IPS-18a (cell line): Measurements from ENCODE around the gene JAKMIP1.

ENCODE experiments used
- H3K27ac ChIP-seq: one replicate; pipeline ENCODE4 v1.5.1; 2013; ENCODE audit warnings: low read length
- H3K27me3 ChIP-seq: one replicate; pipeline ENCODE4 v1.6.1; 2013; ENCODE audit warnings: mild to moderate bottlenecking, low read length; ENCODE audit not compliant: control insufficient read depth, insufficient read depth
- H3K36me3 ChIP-seq: one replicate; pipeline ENCODE4 v1.6.1; 2013; ENCODE audit warnings: low read depth, low read length; ENCODE audit not compliant: control insufficient read depth
- H3K4me1 ChIP-seq: one replicate; pipeline ENCODE4 v1.6.1; 2013; ENCODE audit warnings: low read depth, low read length; ENCODE audit not compliant: control insufficient read depth
- H3K4me3 ChIP-seq: one replicate; pipeline ENCODE4 v1.5.1; 2013; ENCODE audit warnings: low read length
- H3K9ac ChIP-seq: one replicate; pipeline ENCODE4 v1.6.1; 2013; ENCODE audit warnings: mild to moderate bottlenecking, low read length, moderate library complexity
- H3K9me3 ChIP-seq: one replicate; pipeline ENCODE4 v1.6.1; 2013; ENCODE audit warnings: low read depth, low read length; ENCODE audit not compliant: control insufficient read depth

Gene JAKMIP1

GRCh38 chr4:6031846-6032245, 168.5 kb downstream of the JAKMIP1 start:
- Histone ChIP-seq H3K36me3 (no peaks in the 10 kb centered on the region), H3K9ac (no peak overlapping the region), H3K4me1 (peaks cover 6% of the 10 kb centered on the region), H3K27ac (no peak overlapping the region), H3K4me3 (no peak overlapping the region), H3K27me3 (no peaks in the 10 kb centered on the region), H3K9me3 (no peaks in the 10 kb centered on the region)

DNA sequence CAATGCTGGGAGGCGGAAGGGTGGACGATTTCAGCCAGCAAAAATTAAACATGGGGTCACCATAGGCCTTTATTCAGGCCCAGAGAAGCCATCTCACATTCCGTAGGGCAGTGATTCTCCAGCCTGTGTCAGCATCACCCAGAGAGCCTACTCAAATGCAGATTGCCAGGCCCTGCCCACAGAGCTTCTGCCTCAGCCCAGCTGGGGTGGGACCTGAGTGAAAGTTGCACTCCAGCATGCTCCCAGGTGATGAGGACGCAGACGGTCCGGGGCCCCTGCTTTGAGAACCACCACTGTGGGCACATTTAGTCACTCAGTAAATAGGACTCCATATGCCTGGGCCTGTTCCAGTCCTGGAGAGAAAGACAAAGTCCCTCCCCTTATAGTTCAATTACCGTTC, 169.7 kb downstream of the JAKMIP1 start:
- Histone ChIP-seq H3K27me3 (no peaks in the 10 kb centered on the region), H3K27ac (no peak overlapping the region), H3K4me3 (no peak overlapping the region), H3K4me1 (no peaks in the 10 kb centered on the region), H3K9ac (no peak overlapping the region), H3K36me3 (no peaks in the 10 kb centered on the region), H3K9me3 (no peaks in the 10 kb centered on the region)

- H3K27ac ChIP-seq: no peak overlapping the region
- H3K36me3 ChIP-seq: no peaks in the 10 kb centered on the region
- no peaks in the 10 kb centered on the region for H3K9me3 ChIP-seq
- H3K9ac ChIP-seq: no peak overlapping the region
- H3K4me3 ChIP-seq: no peak overlapping the region
- no peaks in the 10 kb centered on the region for H3K27me3 ChIP-seq
- H3K4me1 ChIP-seq: no peaks in the 10 kb centered on the region
Measured at GRCh38 chr4:6029254-6029653, 171.1 kb downstream of the JAKMIP1 start.

- Histone ChIP-seq H3K9me3 (no peaks in the 10 kb centered on the region), H3K4me1 (no peaks in the 10 kb centered on the region), H3K36me3 (no peaks in the 10 kb centered on the region), H3K27ac (no peak overlapping the region), H3K27me3 (no peaks in the 10 kb centered on the region), H3K9ac (no peak overlapping the region), H3K4me3 (no peak overlapping the region)
Measured at GRCh38 chr4:6028168-6028567, 172.2 kb downstream of the JAKMIP1 start.

GRCh38 chr4:6027392-6027791, 173.0 kb downstream of the JAKMIP1 start:
- no peak overlapping the region for H3K27ac ChIP-seq
- H3K4me3 ChIP-seq: no peak overlapping the region
- no peak overlapping the region for H3K9ac ChIP-seq
- no peaks in the 10 kb centered on the region for H3K27me3 ChIP-seq
- no peaks in the 10 kb centered on the region for H3K4me1 ChIP-seq
- H3K36me3 ChIP-seq: no peaks in the 10 kb centered on the region
- no peaks in the 10 kb centered on the region for H3K9me3 ChIP-seq

DNA sequence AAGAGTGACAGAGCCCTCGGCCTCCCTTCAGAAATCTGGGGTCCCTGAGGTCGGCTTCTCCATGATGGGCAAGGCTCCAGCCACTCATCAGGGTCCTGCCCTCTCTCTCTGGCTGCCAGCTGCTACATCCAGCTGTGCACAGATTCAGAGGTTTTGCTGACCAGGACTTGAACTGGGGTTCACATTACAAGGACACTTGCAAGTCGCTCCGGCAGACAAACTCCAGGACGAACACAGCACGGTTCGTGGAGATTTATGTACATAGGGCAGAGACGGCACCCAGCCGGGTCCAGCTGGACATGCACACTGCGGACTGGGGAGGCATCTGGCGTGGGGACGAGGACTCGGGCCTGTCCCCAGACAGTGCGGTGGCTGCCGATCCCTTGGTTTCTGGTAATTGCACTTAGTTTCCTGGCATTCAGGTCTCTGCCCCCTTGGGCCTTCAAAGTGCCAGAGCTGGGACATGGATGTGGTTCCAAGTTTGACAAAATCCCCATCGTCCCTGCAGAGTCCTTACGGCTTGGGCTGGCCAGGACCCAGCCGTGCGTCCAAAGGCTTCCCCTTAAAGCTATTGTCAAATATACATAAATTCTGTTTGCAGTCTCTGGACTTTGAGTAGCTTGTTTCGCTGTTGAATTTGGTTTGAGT, 175.9 kb downstream of the JAKMIP1 start:
- Histone ChIP-seq H3K27me3 (no peaks in the 10 kb centered on the region), H3K36me3 (no peaks in the 10 kb centered on the region), H3K9me3 (no peaks in the 10 kb centered on the region), H3K27ac (no peak overlapping the region), H3K9ac (no peak overlapping the region), H3K4me3 (no peak overlapping the region), H3K4me1 (no peaks in the 10 kb centered on the region)

DNA sequence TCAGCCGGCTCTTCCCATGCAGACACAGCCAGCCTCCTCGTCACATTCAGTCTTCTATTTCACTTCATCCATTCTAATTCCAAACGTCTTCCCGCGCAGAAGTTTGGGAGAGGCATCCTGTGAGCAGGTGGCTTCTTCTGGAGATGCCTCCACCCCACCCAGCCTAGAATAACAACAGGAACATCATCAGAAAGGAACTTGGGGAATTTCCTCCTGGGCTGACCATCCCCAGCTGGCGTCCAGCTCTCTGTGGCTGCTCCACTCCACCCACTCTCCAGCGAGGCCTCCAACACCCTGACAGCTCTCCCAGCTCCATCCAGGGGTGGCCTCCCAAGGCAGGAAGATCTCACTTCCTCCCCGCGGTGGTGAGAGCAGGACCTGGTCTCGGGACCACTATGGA, 176.6 kb downstream of the JAKMIP1 start:
- no peak overlapping the region for H3K4me3 ChIP-seq
- H3K27ac ChIP-seq: no peak overlapping the region
- H3K36me3 ChIP-seq: no peaks in the 10 kb centered on the region
- H3K27me3 ChIP-seq: no peaks in the 10 kb centered on the region
- H3K9me3 ChIP-seq: no peaks in the 10 kb centered on the region
- H3K4me1 ChIP-seq: no peaks in the 10 kb centered on the region
- H3K9ac ChIP-seq: no peak overlapping the region

GRCh38 chr4:6022607-6023288, 177.6 kb downstream of the JAKMIP1 start:
- Histone ChIP-seq H3K36me3 (no peaks in the 10 kb centered on the region), H3K9me3 (no peaks in the 10 kb centered on the region), H3K4me3 (no peak overlapping the region), H3K4me1 (no peaks in the 10 kb centered on the region), H3K9ac (no peak overlapping the region), H3K27me3 (no peaks in the 10 kb centered on the region), H3K27ac (no peak overlapping the region)

- Histone ChIP-seq H3K27me3 (no peaks in the 10 kb centered on the region), H3K27ac (no peak overlapping the region), H3K4me1 (no peaks in the 10 kb centered on the region), H3K36me3 (no peaks in the 10 kb centered on the region), H3K9me3 (no peaks in the 10 kb centered on the region), H3K4me3 (no peak overlapping the region), H3K9ac (no peak overlapping the region)
Measured at GRCh38 chr4:6021831-6022606, 178.3 kb downstream of the JAKMIP1 start.

GRCh38 chr4:6020613-6021012, 179.7 kb downstream of the JAKMIP1 start:
- Histone ChIP-seq H3K27ac (no peak overlapping the region), H3K4me1 (no peaks in the 10 kb centered on the region), H3K9ac (no peak overlapping the region), H3K4me3 (no peak overlapping the region), H3K9me3 (no peaks in the 10 kb centered on the region), H3K27me3 (no peaks in the 10 kb centered on the region), H3K36me3 (no peaks in the 10 kb centered on the region)

DNA sequence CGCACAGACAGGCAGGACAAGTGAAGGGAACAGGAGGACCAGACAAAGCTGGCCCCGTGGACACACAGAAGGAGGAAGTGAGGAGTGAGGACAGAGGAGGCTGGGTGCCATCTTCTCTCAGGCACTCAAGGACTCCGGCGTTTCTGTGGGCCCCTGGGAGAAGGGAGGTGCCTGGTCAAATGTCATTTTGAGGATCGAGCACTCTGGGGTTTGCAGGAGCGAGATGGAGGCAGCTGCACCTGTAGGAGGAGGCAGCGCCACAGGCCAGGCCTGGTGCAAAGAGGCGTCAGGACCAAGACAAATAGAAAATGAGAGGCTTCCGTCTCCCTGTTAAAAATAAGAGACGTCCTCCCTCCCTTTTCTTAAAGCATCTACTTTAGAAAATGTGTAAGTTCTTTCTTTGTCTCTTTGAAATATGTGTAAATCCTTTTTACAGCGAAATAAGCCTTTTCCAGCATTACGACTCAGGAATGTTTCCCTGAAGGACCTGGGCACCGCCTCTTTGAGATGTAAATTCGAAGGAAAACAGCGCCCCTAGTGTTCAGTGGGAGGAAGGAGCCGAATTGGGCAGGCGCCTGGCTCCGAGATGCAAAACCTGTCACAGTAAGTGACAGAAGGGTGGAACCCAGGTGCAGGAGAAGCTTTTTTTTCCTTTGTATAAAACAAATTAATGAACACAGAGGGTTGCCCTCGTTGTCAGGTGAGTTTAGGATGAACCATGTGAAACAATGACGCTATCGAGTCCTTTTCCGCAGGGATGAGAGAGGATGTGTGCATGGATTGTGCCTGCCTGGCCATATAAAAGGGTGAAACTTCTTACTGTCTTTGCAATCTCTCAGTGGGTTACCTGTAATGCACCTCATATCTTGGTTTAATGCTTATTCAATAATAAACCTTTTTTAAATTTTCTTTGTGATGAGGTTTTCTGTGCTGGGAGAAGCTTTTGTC, 180.8 kb downstream of the JAKMIP1 start:
- Histone ChIP-seq H3K4me1 (no peaks in the 10 kb centered on the region), H3K9me3 (no peaks in the 10 kb centered on the region), H3K9ac (no peak overlapping the region), H3K27ac (no peak overlapping the region), H3K36me3 (no peaks in the 10 kb centered on the region), H3K4me3 (peak overlapping the region; percentile 21), H3K27me3 (no peaks in the 10 kb centered on the region)
